CD4-positive, alpha-beta T cell treated with Interleukin-2 at 100 ng/mL for 4 hours (primary cell): Measurements from ENCODE around the gene TMEFF1.
"Not testable (repeated sequence)": the region's sequence is repeated elsewhere in the genome, so short reads cannot be mapped to it uniquely, and the experiment has no call there.

Experiments
- DNase-seq: peaks from one replicate; pipeline ENCODE4 v3.0.0-alpha.2; 2020; ENCODE audit warnings: low spot score

Gene TMEFF1, protein sequence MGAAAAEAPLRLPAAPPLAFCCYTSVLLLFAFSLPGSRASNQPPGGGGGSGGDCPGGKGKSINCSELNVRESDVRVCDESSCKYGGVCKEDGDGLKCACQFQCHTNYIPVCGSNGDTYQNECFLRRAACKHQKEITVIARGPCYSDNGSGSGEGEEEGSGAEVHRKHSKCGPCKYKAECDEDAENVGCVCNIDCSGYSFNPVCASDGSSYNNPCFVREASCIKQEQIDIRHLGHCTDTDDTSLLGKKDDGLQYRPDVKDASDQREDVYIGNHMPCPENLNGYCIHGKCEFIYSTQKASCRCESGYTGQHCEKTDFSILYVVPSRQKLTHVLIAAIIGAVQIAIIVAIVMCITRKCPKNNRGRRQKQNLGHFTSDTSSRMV

DNA sequence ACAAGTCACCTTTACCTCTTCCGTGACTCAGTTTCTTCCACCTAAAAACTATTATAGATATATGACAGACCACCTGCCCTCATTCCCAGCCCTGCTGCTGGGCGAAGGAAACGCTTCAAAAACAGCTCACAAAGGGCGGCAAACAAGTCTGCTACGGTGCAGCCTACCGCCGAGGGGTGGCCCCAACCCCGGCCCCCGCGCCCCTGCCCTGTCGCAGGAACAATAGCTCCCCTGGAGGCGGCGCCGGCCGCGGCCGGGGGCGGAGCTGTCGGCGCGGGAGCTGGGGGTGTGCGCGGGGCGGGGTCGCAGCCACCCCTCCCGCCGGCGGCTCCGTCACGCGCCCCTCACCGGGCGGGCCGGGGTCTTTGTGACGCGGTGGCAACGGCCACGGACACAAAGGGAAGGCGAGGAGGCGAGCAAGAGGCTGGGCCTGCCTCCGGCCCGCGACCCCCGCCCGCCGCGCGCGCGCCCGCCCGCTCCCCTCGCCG lies at the start of gene TMEFF1:
TSS of gene TMEFF1 (plus strand) at position 362 of the 488 bp plus-strand sequence. CDS start 396 bp downstream, outside the sequence.
- DNase-seq = no peak

DNA sequence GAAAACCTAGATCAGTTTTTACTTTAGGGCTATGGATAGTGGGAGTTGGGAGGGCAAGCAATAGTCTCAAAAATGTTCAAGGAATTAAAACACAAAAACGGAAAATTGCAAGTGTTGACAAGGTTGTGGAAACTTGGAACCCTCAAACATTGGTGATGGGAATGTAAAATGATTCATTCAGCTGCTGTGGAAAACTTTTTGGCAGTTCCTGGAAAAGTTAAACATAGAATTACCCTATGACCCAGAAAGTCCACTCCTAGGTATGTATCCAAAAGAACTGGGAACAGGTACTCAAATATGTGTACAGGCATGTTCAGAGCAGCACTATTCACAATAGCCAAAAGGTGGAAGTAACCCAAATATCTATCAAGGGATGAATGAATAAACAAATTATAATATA lies 47.2 kb upstream of the TMEFF1 start:
- DNase-seq = no peak

DNA sequence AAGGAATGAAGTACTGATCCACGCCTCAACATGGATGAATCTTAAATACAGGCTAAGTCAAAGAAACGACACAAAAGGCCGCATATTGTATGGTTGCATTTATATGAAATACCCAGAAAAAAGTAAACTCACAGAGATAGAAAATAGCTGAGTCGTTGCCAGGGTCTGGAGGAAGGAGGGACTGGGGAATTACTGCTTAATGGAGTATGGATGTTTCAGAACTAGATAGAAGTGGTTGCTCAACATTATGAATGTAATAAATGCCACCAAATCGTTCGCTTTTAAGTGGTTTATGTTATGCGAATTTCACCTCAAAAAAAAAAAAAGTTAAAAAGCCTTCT lies 46.8 kb upstream of the TMEFF1 start:
- no peak for DNase-seq

DNA sequence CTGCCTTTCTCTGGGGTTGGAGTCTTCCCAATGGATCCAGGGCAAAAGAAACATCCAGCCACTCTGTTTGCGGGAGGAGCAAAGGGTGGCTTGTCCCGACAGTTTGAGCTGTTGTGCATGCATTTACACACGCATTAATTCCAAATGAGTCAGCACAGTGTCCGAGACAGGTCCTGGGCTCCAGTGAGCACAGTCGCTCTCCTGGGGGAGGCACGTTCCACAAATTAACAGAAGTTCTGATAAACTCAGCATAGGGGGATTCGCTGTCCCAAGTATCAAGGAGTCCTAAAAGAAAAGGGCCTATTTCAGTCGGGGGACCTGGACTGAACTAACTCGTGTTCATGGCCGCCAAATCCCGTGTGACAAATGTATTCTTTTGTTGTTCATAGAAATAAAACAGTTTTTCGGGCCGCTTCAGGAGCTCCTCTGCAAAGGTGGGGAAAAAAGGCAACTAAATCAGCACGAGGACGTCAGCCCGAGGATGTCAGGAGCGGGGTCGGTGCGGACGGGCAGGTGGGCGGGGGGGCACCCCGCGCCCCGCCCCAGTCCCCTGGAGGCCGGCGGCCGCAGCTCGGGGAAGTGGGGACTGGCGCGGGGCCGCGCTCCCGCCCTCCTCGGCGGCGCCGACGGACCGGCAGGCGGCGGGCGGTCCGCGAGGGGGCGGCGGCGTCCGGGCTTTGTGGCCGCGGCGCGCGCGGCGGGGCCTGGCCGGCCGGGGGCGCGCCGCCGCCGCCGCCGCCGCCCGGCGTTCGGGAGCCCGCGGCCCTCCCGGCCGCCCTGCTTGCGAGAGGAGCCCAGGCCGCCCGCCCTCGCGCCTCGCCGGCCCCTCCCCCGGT lies 46.2 kb upstream of the TMEFF1 start, which contains the start of gene MSANTD3:
TSS of gene MSANTD3 (plus strand) at position 614 of the 836 bp plus-strand sequence. CDS start 14,796 bp downstream, outside the sequence.
- peak; percentile 48 for DNase-seq

DNA sequence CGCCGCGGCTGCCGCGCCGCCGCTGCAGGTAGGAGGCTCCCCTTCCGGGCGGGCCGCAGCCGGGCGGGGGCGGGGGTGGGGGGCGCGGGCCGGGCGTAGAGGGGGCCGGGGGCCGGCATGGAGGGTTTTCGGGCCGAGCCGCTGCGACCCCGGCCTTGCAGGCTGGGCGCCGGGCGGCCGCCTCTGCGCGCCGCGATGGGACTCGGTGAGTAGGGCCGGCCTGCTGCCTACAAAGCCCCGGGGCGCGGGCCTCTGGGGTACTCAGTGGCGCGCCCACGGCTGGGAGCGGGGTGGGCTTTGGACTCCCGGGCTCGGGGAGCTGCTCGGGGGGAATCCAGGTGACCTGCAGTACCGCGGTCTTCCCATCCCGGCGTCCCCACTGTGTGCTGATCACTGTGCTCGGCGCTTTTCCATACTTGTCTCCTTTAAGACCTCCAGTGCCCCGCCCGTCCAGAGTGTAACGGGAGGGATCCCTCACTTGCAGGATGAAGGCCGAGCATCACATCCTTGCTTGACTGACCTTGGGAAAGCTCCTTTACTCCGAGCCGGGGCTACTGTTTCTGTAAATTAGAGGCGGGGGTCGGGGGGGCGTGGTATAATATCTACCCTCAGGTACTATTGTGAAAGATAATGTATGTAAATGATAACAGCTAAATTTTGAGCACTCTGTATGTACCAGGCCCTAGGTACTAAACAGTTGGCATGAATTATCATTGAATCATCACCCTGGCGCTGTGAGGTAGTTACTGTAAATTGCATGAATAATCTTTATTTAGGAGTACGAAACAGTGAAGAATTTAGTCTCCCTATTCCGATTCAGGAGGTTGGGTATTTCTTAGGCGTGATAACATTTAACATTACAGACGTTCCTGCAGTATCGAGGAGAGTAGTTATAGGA lies 45.3 kb upstream of the TMEFF1 start:
- DNase-seq = no peak

DNA sequence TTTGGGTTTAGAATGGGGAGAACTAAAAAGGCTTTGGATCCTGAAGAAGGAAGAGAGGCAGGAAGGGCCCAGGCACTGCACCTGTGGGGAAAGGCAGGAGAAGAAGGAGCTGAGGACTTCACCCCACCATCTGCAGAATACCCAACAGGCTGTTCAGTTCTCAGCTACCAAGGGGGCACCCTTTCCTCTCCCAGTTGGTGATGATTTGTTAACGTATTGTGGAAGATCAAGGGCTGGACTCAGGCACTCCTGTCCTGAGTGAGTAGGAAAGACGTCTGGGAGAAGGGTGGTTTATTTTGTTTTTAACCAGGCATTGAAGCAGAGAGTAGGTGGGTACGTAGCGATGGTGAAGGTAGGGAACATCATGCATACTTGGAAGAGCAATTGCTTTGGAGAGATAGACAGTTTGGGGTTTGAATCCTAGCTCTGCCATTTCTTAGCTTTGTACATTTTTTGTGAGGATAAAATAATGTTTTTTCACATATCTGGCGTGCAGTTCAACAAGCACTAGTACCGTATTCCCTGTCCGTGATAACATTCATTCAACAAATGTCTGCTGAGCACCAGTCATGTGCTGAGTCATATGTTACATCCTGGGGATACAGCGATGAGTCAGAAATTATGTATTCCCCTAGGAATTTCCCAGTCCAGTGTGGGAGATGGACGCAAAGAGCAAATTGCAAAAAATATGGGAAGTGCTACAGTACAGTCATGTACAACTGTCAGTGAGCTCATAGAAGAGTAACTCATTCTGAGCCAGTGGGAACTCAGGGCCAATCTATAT lies 43.9 kb upstream of the TMEFF1 start:
- no peak for DNase-seq

DNA sequence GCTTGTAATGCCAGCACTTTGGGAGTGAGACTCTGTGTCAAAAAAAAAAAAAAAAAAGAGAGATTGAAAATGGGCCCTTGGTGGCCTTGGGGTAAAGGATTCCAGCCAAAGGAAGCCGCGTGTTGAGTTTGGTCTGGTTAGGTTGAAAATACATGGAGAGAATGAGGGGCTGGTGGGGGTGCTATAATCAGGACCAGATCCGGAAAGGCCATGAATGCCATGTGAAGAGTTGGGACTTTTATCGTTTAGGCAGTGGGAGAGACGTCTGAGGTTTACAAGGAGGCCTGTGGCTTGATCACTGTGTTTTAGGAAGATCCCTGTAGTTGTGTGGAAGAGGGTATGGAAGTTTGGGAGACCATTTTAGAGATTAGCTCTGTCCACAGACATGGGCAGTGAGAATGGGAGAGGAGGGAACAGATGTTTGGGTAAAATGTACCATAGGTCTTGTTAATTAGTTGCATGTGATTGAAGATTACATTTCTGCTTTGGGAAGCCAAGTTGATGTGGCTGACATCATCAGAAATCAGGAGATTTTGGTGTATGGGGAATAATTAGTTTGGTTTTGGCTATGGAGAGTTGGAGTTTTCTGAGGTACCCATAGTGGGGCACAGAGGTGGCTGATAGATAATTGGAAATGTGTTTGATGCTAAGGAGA lies 42.5 kb upstream of the TMEFF1 start:
- no peak for DNase-seq

DNA sequence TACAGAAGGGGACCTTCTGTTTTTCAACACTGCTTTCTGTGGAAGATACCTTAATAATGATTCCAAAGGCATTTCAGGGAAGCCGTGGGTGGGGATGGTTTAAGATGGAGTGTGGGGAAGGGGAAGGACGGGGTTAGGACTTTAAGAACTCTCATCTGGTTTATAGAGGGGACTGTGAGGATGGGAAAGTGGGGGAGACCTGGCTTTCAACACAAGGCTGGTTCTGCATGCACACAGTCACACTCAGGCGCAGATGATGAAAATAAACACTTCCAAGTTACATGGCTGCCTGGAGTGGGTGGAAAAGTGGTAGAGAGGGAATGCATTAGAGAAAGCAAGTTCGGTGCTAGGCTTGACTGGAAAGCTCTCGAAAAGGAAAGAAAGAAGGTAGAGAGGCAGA lies 41.1 kb upstream of the TMEFF1 start:
- DNase-seq = no peak

DNA sequence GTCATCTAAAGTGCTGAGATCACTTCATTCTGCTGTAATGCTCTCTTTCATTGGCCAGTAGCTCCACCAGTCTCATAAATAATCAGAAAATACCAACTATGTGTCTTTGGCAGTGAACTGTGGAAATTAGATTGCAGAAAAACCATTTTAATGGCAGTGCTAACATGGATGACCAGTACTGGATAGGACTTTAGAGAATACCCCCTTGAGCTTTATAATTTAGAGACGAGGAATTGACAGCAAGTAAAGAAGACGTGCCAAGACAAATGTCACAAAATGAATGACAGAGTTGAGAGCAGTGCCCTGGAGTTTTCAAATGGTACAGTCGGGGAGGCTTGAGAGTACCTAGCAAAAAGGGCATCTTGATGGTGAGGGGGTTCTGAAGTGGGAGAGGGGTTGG lies 40.2 kb upstream of the TMEFF1 start:
- no peak for DNase-seq

DNA sequence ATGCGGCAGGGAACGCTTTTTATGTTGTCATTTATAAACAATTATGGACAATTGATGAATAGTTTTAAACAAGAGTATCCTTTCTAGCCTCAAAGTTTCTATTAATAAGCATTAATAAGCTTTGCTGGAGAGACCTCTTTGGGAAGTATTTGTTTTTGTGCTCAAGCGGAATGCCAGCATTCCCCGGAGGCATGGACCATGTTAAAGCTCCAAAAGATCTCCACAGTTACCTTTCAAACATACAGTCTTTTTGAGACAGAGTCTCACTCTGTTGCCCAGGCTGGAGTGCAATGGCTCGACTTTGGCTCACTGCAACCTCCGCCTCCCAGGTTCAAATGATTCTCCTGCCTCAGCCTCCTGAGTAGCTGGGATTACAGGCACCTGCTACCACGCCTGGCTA lies 36.4 kb upstream of the TMEFF1 start:
- no peak for DNase-seq

DNA sequence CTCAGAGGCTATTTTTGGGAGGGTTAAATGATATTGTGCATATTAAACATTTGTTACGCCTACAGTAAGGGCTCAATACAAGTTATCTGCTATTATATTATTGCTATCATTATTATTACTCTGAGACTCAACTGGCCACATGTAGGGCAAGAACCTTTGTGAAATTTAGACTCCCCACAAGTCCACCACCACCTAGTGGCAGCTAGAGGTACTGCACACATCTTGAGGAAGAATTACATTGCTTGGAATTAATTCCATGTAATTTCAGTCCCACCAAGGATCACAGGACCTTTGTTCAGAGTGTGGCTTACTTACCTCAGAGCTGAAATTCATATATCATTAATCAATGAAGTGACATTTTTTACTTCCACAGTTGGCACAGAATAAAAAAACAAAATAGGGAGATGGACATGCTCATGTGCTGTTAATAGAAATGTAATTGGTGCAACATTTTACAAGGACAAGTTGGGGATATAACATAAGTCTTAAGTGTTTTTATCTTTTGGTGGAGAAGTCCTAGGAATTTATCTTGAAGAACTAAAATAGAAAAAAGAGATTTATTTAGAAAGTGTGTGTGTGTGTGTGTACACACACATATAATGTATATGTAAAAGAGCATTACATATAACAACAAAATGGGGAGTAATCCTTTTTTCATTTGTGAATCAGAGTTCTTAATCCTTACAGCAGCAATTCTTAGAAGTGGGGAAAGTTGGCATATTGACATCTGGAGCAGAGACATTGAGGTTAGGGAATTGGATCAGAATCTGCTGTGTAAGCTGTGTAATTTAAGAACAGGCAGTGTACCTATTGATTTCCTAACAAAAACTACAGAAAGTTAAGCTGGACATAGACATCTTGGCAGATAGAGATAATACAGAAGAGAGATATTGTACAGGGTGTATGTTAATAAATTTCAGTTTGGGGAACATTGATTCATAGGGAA lies 34.8 kb upstream of the TMEFF1 start:
- DNase-seq = peak; percentile 78

DNA sequence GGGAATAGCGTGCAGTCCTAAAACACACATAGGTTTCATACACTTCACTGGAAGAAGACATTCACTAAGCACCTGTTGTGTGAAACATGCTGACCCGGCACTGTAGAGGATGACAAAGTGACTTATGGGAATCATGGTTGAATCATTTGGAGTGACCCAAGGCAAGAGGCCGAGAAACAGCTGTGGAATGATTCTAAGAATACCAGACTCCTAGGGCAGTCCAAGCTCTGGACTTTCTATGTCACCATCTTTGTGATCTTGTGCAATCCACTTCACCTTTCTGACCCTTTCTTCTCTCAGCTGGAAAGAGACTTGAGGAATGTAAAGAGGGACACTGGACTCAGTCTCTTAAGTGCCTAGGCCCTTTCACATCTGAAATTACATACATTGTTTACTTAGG lies 32.9 kb upstream of the TMEFF1 start:
- no peak for DNase-seq

DNA sequence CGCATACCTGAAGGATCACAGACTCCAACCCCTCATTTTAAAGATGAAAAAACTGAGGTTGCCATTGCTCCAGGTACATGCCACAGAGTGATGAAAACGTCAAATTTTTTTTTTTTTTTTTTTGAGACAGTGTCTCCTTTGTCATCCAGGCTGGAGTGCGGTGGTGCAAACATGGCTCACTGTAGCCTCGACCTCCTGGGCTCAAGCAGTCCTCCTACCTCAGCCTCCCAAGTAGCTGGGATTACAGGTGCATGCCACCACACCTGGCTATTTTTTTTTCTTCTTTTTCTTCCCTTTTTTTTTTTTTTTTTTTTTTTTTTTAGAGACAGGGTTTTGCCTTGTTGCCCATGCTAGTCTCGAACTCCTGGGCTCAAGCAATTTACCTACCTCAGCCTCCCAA lies 32.5 kb upstream of the TMEFF1 start:
- DNase-seq = not testable (repeated sequence)

DNA sequence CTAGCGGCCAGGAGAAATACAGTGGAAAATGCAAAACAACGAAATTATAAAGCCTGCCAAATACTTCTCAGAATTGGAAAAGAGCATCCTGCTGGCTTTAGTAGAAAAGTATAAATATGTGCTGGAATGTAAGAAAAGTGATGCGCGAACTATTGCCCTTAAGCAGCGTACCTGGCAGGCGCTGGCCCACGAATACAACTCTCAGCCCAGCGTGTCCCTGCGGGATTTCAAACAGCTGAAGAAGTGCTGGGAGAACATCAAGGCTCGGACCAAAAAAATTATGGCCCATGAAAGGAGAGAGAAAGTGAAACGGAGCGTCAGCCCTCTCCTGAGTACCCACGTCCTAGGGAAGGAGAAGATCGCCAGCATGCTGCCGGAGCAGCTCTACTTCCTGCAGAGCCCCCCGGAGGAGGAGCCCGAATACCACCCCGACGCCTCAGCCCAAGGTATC lies 31.0 kb upstream of the TMEFF1 start:
- no peak for DNase-seq

DNA sequence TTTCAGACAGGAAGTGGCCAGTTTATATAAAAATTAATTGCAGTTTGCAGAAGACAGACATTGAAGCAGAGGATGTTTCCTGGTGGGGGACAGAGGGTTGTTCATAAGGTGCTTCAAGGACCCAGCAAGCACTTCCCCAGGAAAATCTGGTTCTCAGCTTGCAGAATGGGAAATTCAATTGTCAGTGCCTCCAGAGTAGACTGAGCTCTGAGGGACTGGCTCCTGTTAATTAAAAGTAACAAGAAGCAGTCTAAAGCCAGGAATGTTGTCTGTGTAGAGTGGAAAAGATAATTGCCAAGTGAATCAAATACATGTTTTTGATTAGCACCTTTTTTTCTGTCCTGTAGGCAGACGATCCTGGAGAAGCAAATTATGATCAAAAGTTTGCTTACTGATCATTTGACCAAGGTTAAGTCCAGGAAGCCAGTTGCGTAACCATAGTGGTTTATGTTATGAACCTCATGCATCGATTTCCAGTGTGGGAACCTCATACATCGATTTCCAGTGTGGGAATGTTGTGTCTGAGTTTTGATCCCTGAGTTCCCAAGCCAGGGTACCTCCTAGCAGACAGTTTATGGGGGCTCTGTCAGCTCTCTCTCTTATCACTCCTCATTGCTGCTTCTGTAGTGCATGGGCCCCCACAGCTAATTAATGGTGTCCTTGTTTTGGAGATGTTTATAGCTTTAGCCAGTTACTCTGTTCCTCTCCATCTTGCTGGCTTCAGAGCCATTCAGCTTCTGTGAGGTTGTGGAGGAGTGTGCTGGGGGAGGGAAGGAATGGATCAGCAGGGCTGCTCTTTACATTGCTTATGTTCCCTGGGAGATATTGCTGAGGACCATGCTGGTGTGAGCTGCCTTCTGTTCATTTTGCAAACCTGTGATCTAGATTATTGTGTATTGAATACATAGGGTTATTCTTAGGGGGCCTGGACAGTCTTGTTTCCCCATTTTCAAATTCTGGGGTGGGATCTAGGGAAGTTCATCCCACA lies 28.9 kb upstream of the TMEFF1 start:
- DNase-seq = no peak

DNA sequence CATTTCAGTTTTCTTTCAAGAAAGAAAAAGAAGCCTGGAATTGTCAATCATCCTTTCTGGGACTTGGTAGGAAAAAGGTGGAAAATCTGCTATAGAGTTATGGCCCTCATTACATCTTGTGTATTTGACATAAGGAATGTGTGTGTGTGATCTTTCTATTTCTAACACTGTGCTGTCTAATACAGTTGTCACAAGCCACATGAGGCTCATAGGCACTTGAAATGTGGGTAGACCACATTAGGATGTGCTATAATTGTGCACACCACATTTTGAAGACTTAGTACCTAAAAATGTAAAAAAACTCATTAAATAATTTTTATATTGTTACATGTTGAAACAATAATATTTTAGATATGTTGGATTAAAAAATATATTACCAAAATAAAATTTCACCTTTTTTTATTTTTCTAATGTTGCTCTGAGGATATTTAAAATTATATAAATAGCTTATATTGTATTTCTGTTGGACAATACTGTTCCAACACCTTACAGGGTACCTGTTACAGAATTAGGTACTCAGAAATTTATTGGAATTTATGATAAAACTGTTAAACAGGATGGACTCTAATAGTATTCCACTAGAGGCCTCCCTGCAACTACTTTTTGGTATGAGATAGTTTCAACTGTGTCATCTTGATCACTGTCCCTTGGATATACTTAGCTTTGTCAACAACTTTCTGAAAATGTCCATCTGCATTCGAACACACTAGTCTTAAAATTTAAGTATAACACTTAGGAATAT lies 27.6 kb upstream of the TMEFF1 start:
- no peak for DNase-seq

DNA sequence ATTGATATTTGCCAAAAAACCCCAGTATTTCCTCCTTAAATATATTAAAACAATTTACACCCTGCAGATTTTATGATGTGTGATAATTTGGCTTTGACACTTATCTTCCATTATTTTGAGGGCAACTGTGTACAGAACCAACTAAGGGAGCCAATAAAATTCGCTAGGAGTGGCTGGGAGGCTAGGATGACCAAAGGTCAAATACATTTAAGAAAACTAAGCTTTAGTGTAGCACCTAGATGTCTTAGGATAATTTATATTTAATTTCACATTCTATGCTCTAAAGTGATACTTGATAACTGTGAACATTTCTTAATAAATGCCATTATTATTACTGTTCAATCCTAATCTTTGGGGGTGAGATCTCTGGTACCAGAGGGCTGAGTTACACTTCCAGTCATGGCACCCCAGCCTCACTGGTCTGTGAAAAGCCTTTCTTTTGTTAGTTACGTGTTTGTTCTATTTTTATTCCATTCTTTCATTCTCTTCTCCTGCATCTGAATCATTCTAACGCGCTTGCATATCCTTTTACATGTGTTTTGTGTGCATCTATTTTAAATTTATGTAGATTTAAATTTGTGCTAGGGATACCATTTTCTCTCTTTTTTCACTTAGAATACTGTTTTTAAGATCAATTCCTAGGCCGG lies 26.9 kb upstream of the TMEFF1 start:
- DNase-seq = no peak
